B cell (primary cell): ENCODE measurements around the gene FRMD3.

Experiments
- CTCF ChIP-seq: fragments of 200-600 bp; IDR thresholded peaks from one replicate; pipeline ENCODE4 v1.8.0; 2022; ENCODE audit warnings: antibody characterized with exemption, mild to moderate bottlenecking
- EZH2 ChIP-seq: IDR thresholded peaks from 2 replicates; pipeline ENCODE4 v1.6.1; 2012; ENCODE audit warnings: borderline replicate concordance, low read depth, mild to moderate bottlenecking, moderate library complexity, low read length; ENCODE audit not compliant: insufficient read depth, poor library complexity, severe bottlenecking

GRCh38 chr9:83475741-83476140 lies 62.5 kb downstream of the FRMD3 start:
- TF ChIP-seq CTCF, result no peak
- TF ChIP-seq EZH2, result no peak
